Neural crest cell (in vitro differentiated cells): ENCODE measurements around the gene ENKUR. TPM values are rescaled to one million over a fixed set of nuclear protein-coding genes. Genes with fewer than 3 reads are reported as not detected.

Source experiments
- DNase-seq: peaks from one replicate; pipeline ENCODE4 v3.0.0; 2021; ENCODE audit warnings: low read depth, mixed read lengths, low spot score
- H3K27ac Mint-ChIP-seq: one replicate; pipeline ENCODE4 v1.8.0; 2021; ENCODE audit warnings: mild to moderate bottlenecking, mixed read lengths; ENCODE audit not compliant: unreplicated experiment
- H3K27me3 Mint-ChIP-seq: 2 replicates; pipeline ENCODE4 v1.8.0; 2021; ENCODE audit warnings: low read depth, mild to moderate bottlenecking, mixed read lengths
- H3K36me3 Mint-ChIP-seq: 2 replicates; pipeline ENCODE4 v1.8.0; 2021; ENCODE audit warnings: low read depth, mild to moderate bottlenecking, mixed read lengths
- H3K4me1 Mint-ChIP-seq: 2 replicates; pipeline ENCODE4 v1.8.0; 2021; ENCODE audit warnings: mixed read lengths
- H3K4me3 Mint-ChIP-seq: one replicate; pipeline ENCODE4 v1.8.0; 2021; ENCODE audit warnings: mild to moderate bottlenecking, mixed read lengths
- H3K9me3 Mint-ChIP-seq: 2 replicates; pipeline ENCODE4 v1.8.0; 2021; ENCODE audit warnings: mixed read lengths
- total RNA-seq: library from RNA; stranded (reverse); gene quantifications from 2 replicates; pipeline ENCODE4 v1.2.1, GENCODE V29; 2021
- TF ChIP-seq, protein P1 (sequence below): fragments of 200-600 bp; sonication (generic); conservative IDR thresholded peaks from 2 replicates; pipeline ENCODE4 v1.5.0; 2021; ENCODE audit warnings: antibody characterized with exemption, mild to moderate bottlenecking

Gene ENKUR
- total RNA-seq, 1 donor from 2014 or later, result 1.7 TPM

DNA sequence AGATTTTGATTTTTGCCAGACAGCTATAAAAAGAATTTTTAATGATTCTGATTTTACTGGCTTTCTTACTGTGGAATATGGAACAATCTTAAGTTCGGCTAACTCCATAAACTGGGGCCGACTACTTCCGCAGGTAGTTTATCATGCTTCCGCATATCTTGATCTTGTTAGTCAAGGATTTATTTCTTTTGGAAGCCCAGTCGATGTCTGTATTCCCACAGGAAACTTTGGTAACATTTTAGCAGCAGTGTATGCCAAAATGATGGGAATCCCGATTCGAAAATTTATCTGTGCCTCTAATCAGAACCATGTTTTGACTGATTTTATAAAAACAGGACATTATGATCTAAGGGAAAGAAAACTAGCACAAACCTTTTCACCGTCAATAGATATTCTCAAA is 8.6 kb upstream of the ENKUR start:
- H3K9me3 Mint-ChIP-seq, result no peaks in the 10 kb centered on the region
- no peak overlapping the region for H3K27ac Mint-ChIP-seq
- H3K36me3 Mint-ChIP-seq, result peaks cover 2% of the 10 kb centered on the region
- DNase-seq, result no peak
- H3K4me3 Mint-ChIP-seq, result no peak overlapping the region
- H3K27me3 Mint-ChIP-seq, result no peaks in the 10 kb centered on the region
- TF ChIP-seq, protein P1, sequence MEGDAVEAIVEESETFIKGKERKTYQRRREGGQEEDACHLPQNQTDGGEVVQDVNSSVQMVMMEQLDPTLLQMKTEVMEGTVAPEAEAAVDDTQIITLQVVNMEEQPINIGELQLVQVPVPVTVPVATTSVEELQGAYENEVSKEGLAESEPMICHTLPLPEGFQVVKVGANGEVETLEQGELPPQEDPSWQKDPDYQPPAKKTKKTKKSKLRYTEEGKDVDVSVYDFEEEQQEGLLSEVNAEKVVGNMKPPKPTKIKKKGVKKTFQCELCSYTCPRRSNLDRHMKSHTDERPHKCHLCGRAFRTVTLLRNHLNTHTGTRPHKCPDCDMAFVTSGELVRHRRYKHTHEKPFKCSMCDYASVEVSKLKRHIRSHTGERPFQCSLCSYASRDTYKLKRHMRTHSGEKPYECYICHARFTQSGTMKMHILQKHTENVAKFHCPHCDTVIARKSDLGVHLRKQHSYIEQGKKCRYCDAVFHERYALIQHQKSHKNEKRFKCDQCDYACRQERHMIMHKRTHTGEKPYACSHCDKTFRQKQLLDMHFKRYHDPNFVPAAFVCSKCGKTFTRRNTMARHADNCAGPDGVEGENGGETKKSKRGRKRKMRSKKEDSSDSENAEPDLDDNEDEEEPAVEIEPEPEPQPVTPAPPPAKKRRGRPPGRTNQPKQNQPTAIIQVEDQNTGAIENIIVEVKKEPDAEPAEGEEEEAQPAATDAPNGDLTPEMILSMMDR, result no peak
- H3K4me1 Mint-ChIP-seq, result no peaks in the 10 kb centered on the region

DNA sequence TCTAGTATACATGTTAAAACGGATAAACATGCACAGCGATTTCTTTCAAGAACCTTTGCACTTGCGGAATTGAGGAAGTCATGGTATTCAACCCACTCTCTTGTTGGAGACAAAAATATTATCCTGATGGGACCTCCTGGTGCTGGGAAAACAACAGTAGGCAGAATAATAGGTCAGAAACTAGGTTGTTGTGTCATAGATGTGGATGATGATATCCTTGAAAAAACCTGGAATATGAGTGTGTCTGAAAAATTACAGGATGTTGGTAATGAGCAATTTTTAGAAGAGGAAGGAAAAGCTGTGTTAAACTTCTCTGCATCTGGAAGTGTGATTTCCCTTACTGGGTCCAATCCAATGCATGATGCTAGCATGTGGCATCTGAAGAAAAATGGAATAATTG is 7.3 kb upstream of the ENKUR start:
- Mint-ChIP-seq H3K27me3 (no peaks in the 10 kb centered on the region), H3K27ac (no peak overlapping the region), H3K9me3 (no peaks in the 10 kb centered on the region), H3K36me3 (peaks cover 2% of the 10 kb centered on the region), H3K4me1 (no peaks in the 10 kb centered on the region), H3K4me3 (no peak overlapping the region)
- DNase-seq, result no peak
- TF ChIP-seq, protein P1, result no peak

DNA sequence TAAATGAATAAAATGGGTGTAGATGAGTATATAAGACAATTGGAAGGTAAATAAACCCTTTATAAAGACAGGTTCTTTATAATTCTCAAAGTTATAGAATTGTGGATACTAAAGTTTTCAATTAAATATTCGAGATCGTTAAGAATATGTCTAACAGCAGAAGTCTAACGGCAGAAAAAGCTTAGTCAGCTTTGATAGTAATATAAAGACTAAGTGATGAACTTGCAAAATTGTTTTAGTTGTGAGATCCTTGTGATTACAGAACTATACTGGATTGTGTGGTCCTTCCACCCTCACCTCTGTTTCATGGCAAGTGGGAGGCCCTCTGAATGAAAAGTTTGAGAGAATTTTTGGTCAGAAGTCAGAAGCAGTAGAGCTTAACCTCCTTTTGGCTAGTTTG is 2.7 kb upstream of the ENKUR start:
- TF ChIP-seq, protein P1, result no peak
- no peaks in the 10 kb centered on the region for H3K9me3 Mint-ChIP-seq
- H3K36me3 Mint-ChIP-seq, result peaks cover 6% of the 10 kb centered on the region
- H3K4me1 Mint-ChIP-seq, result peaks cover 31% of the 10 kb centered on the region
- DNase-seq, result no peak
- H3K27ac Mint-ChIP-seq, result no peak overlapping the region
- peak overlapping the region; percentile 92 for H3K4me3 Mint-ChIP-seq
- no peaks in the 10 kb centered on the region for H3K27me3 Mint-ChIP-seq

DNA sequence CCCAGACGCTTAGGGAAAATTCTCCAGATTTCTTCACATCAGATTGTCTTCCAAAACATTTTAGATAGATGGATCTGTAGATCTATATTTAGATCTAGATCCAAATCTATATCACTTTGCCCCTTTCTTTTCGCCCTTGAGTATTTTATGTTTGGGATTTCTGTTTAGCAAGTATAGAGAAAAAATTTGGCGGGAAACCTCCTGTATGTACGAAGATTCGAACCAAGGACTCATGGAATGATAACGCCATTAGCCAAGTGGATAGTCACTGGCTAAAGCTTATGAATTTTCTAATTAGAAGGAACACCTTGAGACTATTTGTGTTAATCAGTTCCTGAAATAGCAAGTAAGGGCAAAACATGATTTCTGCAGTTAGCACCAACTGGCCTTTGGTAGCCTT is 1.7 kb upstream of the ENKUR start:
- Mint-ChIP-seq H3K4me1 (peaks cover 31% of the 10 kb centered on the region), H3K27ac (peak overlapping the region; percentile 98), H3K9me3 (peaks cover 3% of the 10 kb centered on the region), H3K36me3 (peaks cover 5% of the 10 kb centered on the region), H3K27me3 (no peaks in the 10 kb centered on the region), H3K4me3 (peak overlapping the region; percentile 92)
- TF ChIP-seq, protein P1, result no peak
- no peak for DNase-seq

DNA sequence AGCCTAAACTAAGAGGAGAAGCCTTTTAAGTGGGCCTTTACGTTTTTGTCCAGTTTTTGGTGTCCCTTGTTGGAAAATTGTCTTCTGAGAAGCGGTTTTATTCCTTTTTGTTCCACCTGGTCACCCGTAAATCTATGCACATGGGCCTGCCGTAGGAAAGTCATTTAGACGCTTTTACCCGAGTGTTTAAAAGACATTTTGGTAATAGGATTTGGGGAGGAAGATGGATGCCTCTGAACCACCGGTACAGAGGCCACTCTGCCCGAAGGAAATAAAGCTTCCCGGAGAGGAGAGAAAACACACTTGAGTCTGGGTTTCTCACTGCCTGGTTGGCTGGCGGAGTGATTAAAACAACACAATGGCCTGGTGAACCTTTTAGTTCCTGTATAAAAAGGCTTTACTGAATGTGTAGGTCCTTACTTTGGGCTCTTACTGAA is 1.2 kb upstream of the ENKUR start:
- peak overlapping the region; percentile 92 for H3K4me3 Mint-ChIP-seq
- peaks cover 5% of the 10 kb centered on the region for H3K9me3 Mint-ChIP-seq
- H3K4me1 Mint-ChIP-seq, result peaks cover 31% of the 10 kb centered on the region
- H3K27me3 Mint-ChIP-seq, result no peaks in the 10 kb centered on the region
- peaks cover 7% of the 10 kb centered on the region for H3K36me3 Mint-ChIP-seq
- peak overlapping the region; percentile 98 for H3K27ac Mint-ChIP-seq
- TF ChIP-seq, protein P1, result no peak
- DNase-seq, result no peak
